Mesendoderm (in vitro differentiated cells): Measurements from ENCODE around the gene ZNF277.

Experiments used
- DNase-seq: peaks from one replicate; pipeline ENCODE4 v3.0.0; 2013
- H2AK5ac ChIP-seq: 2 replicates; pipeline ENCODE4 v1.6.1; 2013; ENCODE audit warnings: low read length, inconsistent platforms
- H2BK120ac ChIP-seq: 2 replicates; pipeline ENCODE4 v1.6.1; 2013; ENCODE audit warnings: low read depth, mild to moderate bottlenecking, low read length, moderate library complexity, mixed read lengths
- H2BK15ac ChIP-seq: replicated peaks from 2 replicates; pipeline ENCODE4 v1.6.1; 2013; ENCODE audit warnings: low read depth, mild to moderate bottlenecking, moderate library complexity
- H2BK5ac ChIP-seq: 2 replicates; pipeline ENCODE4 v1.6.1; 2013; ENCODE audit warnings: low read length, inconsistent platforms
- H3K18ac ChIP-seq: 2 replicates; pipeline ENCODE4 v1.6.1; 2013; ENCODE audit warnings: mild to moderate bottlenecking, low read length, mixed read lengths
- H3K23ac ChIP-seq: one replicate; pipeline ENCODE4 v1.6.1; 2013; ENCODE audit warnings: low read length
- H3K27ac ChIP-seq: 2 replicates; pipeline ENCODE4 v1.5.1; 2013; ENCODE audit warnings: low read depth, mild to moderate bottlenecking, inconsistent platforms, low read length, moderate library complexity
- H3K27me3 ChIP-seq: 2 replicates; pipeline ENCODE4 v1.6.1; 2013; ENCODE audit warnings: low read length, control low read depth, mild to moderate bottlenecking, inconsistent platforms; ENCODE audit not compliant: insufficient read depth, poor library complexity
- H3K36me3 ChIP-seq: 2 replicates; pipeline ENCODE4 v1.6.1; 2013; ENCODE audit warnings: low read length, inconsistent platforms; ENCODE audit not compliant: control insufficient read depth, insufficient read depth
- H3K4ac ChIP-seq: one replicate; pipeline ENCODE4 v1.6.1; 2013; ENCODE audit warnings: low read depth, mild to moderate bottlenecking, low read length, moderate library complexity
- H3K4me1 ChIP-seq: 2 replicates; pipeline ENCODE4 v1.6.1; 2013; ENCODE audit warnings: low read depth, low read length, inconsistent platforms; ENCODE audit not compliant: control insufficient read depth
- H3K4me2 ChIP-seq: 2 replicates; pipeline ENCODE4 v1.6.1; 2013; ENCODE audit warnings: low read length
- H3K4me3 ChIP-seq: 2 replicates; pipeline ENCODE4 v1.5.1; 2013; ENCODE audit warnings: mild to moderate bottlenecking, low read length
- H3K56ac ChIP-seq: one replicate; pipeline ENCODE4 v1.6.1; 2013; ENCODE audit warnings: low read length
- H3K79me1 ChIP-seq: 2 replicates; pipeline ENCODE4 v1.6.1; 2013; ENCODE audit warnings: low read length, inconsistent platforms
- H3K79me2 ChIP-seq: 2 replicates; pipeline ENCODE4 v1.6.1; 2013; ENCODE audit warnings: mild to moderate bottlenecking, low read length; ENCODE audit not compliant: control insufficient read depth, insufficient read depth
- H3K9ac ChIP-seq: 2 replicates; pipeline ENCODE4 v1.6.1; 2013; ENCODE audit warnings: low read length, inconsistent platforms
- H4K5ac ChIP-seq: one replicate; pipeline ENCODE4 v1.6.1; 2013; ENCODE audit warnings: low read length
- H4K8ac ChIP-seq: one replicate; pipeline ENCODE4 v1.6.1; 2013; ENCODE audit warnings: low read depth, mild to moderate bottlenecking, control low read depth, low read length, moderate library complexity
- WGBS: extraction: QIAGEN DNeasy Blood & Tissue Kit; methylation state at CpG from one replicate; pipeline ENCODE4 v1.1.7; 2013; ENCODE audit warnings: low lambda C conversion rate, missing lambda C conversion rate; ENCODE audit not compliant: insufficient coverage; ENCODE audit errors: extremely low coverage; 5-methylcytosine and 5-hydroxymethylcytosine counted together

ZNF277 gene

DNA sequence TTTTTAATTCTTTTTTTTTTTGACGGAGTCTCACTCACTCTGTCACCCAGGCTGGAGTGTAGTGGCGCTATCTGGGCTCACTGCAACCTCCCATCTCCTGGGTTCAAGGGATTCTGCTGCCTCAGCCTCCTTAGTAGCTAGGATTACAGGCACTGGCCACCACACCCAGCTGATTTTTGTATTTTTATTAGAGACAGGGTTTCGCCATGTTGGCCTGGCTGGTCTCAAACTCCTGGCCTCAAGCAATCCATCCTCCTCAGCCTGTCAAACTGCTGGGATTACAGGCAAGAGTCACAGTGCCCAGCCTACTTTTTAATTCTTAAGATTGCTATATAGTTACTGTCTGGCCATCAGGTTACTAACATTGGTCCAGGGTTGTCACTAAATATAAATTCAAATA is 59.6 kb downstream of the ZNF277 start:
- no peak overlapping the region for H3K4me2 ChIP-seq
- H3K9ac ChIP-seq: no peak overlapping the region
- no peak overlapping the region for H4K8ac ChIP-seq
- H3K79me2 ChIP-seq: peaks cover 3% of the 10 kb centered on the region
- no peaks in the 10 kb centered on the region for H3K79me1 ChIP-seq
- no peak overlapping the region for H3K4ac ChIP-seq
- no peak for DNase-seq
- no peaks in the 10 kb centered on the region for H3K36me3 ChIP-seq
- no peak overlapping the region for H4K5ac ChIP-seq
- no peak overlapping the region for H3K27ac ChIP-seq
- no peak overlapping the region for H3K18ac ChIP-seq
- no peak overlapping the region for H2BK120ac ChIP-seq
- H2AK5ac ChIP-seq: no peak overlapping the region
- H3K27me3 ChIP-seq: no peaks in the 10 kb centered on the region
- no peak overlapping the region for H3K4me3 ChIP-seq
- H2BK15ac ChIP-seq: no peak overlapping the region
- H3K23ac ChIP-seq: no peak overlapping the region
- WGBS: no CpG with 5 or more reads among the region's 3 CpGs
- H3K56ac ChIP-seq: no peak overlapping the region
- peaks cover 5% of the 10 kb centered on the region for H3K4me1 ChIP-seq
- no peak overlapping the region for H2BK5ac ChIP-seq

GRCh38 chr7:112266595-112267270 is 60.2 kb downstream of the ZNF277 start:
- H3K9ac ChIP-seq: no peak overlapping the region
- H3K4me1 ChIP-seq: peaks cover 5% of the 10 kb centered on the region
- no peak overlapping the region for H2BK120ac ChIP-seq
- no CpG with 5 or more reads among the region's 5 CpGs for WGBS
- no peak overlapping the region for H2BK15ac ChIP-seq
- no peak overlapping the region for H4K5ac ChIP-seq
- no peak overlapping the region for H3K23ac ChIP-seq
- no peak overlapping the region for H2AK5ac ChIP-seq
- H4K8ac ChIP-seq: no peak overlapping the region
- H3K36me3 ChIP-seq: no peaks in the 10 kb centered on the region
- DNase-seq: no peak
- H3K56ac ChIP-seq: no peak overlapping the region
- peaks cover 3% of the 10 kb centered on the region for H3K79me2 ChIP-seq
- H3K18ac ChIP-seq: no peak overlapping the region
- no peak overlapping the region for H3K4me2 ChIP-seq
- no peak overlapping the region for H3K4ac ChIP-seq
- H3K27me3 ChIP-seq: no peaks in the 10 kb centered on the region
- no peak overlapping the region for H3K4me3 ChIP-seq
- H3K79me1 ChIP-seq: no peaks in the 10 kb centered on the region
- H3K27ac ChIP-seq: no peak overlapping the region
- H2BK5ac ChIP-seq: no peak overlapping the region

GRCh38 chr7:112267944-112268691 is 61.6 kb downstream of the ZNF277 start:
- no peak overlapping the region for H2AK5ac ChIP-seq
- no peak overlapping the region for H3K4ac ChIP-seq
- H2BK5ac ChIP-seq: no peak overlapping the region
- DNase-seq: no peak
- peaks cover under 1% of the 10 kb centered on the region for H3K79me2 ChIP-seq
- H3K23ac ChIP-seq: no peak overlapping the region
- H3K18ac ChIP-seq: no peak overlapping the region
- peaks cover 3% of the 10 kb centered on the region for H3K4me1 ChIP-seq
- H3K4me2 ChIP-seq: no peak overlapping the region
- no peak overlapping the region for H3K4me3 ChIP-seq
- no peaks in the 10 kb centered on the region for H3K36me3 ChIP-seq
- no peak overlapping the region for H3K56ac ChIP-seq
- no CpG with 5 or more reads among the region's 1 CpG for WGBS
- H2BK120ac ChIP-seq: no peak overlapping the region
- no peak overlapping the region for H3K27ac ChIP-seq
- no peak overlapping the region for H2BK15ac ChIP-seq
- H3K9ac ChIP-seq: no peak overlapping the region
- H4K8ac ChIP-seq: no peak overlapping the region
- peaks cover 2% of the 10 kb centered on the region for H3K79me1 ChIP-seq
- H3K27me3 ChIP-seq: no peaks in the 10 kb centered on the region
- no peak overlapping the region for H4K5ac ChIP-seq

DNA sequence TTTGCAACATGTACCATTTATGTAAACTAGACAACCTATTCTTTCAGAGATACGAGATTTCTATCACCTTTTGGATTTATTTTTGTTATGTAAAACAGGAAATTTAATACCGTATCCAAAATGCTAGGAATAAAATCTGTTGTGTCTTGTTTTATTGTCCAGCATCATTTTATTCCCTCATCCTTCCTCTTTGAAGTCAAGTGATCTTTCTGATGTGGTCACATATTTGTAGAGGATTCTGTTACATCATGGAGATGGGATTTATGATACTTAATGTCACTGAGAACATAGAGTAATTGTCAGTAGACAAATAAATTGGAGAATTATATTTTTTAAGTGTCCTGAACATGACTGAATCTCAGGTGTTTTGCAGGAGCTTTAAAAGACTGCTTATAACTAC is 64.7 kb downstream of the ZNF277 start:
- no peak overlapping the region for H2BK120ac ChIP-seq
- DNase-seq: no peak
- H3K18ac ChIP-seq: no peak overlapping the region
- H3K36me3 ChIP-seq: no peaks in the 10 kb centered on the region
- no peaks in the 10 kb centered on the region for H3K79me2 ChIP-seq
- H3K79me1 ChIP-seq: peaks cover 4% of the 10 kb centered on the region
- H3K56ac ChIP-seq: no peak overlapping the region
- H2BK5ac ChIP-seq: no peak overlapping the region
- no peak overlapping the region for H3K4me3 ChIP-seq
- H3K27me3 ChIP-seq: no peaks in the 10 kb centered on the region
- no peak overlapping the region for H3K4me2 ChIP-seq
- H3K4me1 ChIP-seq: no peaks in the 10 kb centered on the region
- no peak overlapping the region for H3K4ac ChIP-seq
- no peak overlapping the region for H3K27ac ChIP-seq
- H4K8ac ChIP-seq: no peak overlapping the region
- no peak overlapping the region for H3K23ac ChIP-seq
- no peak overlapping the region for H2BK15ac ChIP-seq
- WGBS: no CpG with 5 or more reads among the region's 2 CpGs
- no peak overlapping the region for H4K5ac ChIP-seq
- no peak overlapping the region for H2AK5ac ChIP-seq
- no peak overlapping the region for H3K9ac ChIP-seq

GRCh38 chr7:112272921-112273561 is 66.5 kb downstream of the ZNF277 start:
- H3K18ac ChIP-seq: no peak overlapping the region
- peaks cover 4% of the 10 kb centered on the region for H3K79me1 ChIP-seq
- H3K23ac ChIP-seq: no peak overlapping the region
- no peak overlapping the region for H2BK15ac ChIP-seq
- H3K36me3 ChIP-seq: no peaks in the 10 kb centered on the region
- H2BK120ac ChIP-seq: no peak overlapping the region
- no peak for DNase-seq
- H3K27me3 ChIP-seq: no peaks in the 10 kb centered on the region
- no peaks in the 10 kb centered on the region for H3K4me1 ChIP-seq
- H4K5ac ChIP-seq: no peak overlapping the region
- no peak overlapping the region for H3K27ac ChIP-seq
- no peak overlapping the region for H4K8ac ChIP-seq
- no peak overlapping the region for H2BK5ac ChIP-seq
- no peak overlapping the region for H3K4ac ChIP-seq
- no peaks in the 10 kb centered on the region for H3K79me2 ChIP-seq
- H3K4me3 ChIP-seq: no peak overlapping the region
- peak overlapping the region; percentile 18 for H3K56ac ChIP-seq
- no peak overlapping the region for H3K4me2 ChIP-seq
- no CpG with 5 or more reads among the region's 7 CpGs for WGBS
- H2AK5ac ChIP-seq: no peak overlapping the region
- H3K9ac ChIP-seq: no peak overlapping the region
